HG03378 (cell line): ENCODE measurements around the gene ALKBH2.
A peak's percentile ranks its signal among the peaks of the same experiment; 100 is the strongest.

Source experiments
- ATAC-seq: cut with Tn5 transposase; IDR thresholded peaks from one replicate; pipeline ENCODE4 v1.9.1; 2021; ENCODE audit warnings: mild to moderate bottlenecking, moderate library complexity; ENCODE audit not compliant: unreplicated experiment

The ALKBH2 gene

GRCh38 chr12:109093022-109093918 lies at the start of gene ALKBH2:
TSS of gene ALKBH2 (minus strand) at chr12:109093472. CDS start at chr12:109092786, 686 bp downstream.
- peak; percentile 61 for ATAC-seq

GRCh38 chr12:109140560-109140959 lies 47.3 kb upstream of the ALKBH2 start:
- no peak for ATAC-seq

GRCh38 chr12:109139791-109140190 lies 46.5 kb upstream of the ALKBH2 start:
- ATAC-seq = no peak

- no peak for ATAC-seq
These were observed 46.1 kb upstream of the ALKBH2 start for GRCh38 chr12:109139360-109139759.

GRCh38 chr12:109137055-109137454 lies 43.8 kb upstream of the ALKBH2 start:
- ATAC-seq = no peak

- ATAC-seq = no peak
These were observed 41.1 kb upstream of the ALKBH2 start for GRCh38 chr12:109134186-109134917.

- no peak for ATAC-seq
These were observed 38.1 kb upstream of the ALKBH2 start for GRCh38 chr12:109131154-109132050.

- no peak for ATAC-seq
These were observed 37.3 kb upstream of the ALKBH2 start for GRCh38 chr12:109130297-109131153.

- no peak for ATAC-seq
These were observed 34.4 kb upstream of the ALKBH2 start for GRCh38 chr12:109127533-109128242.

- no peak for ATAC-seq
These were observed 33.5 kb upstream of the ALKBH2 start for GRCh38 chr12:109126784-109127183.

GRCh38 chr12:109125791-109126190 lies 32.5 kb upstream of the ALKBH2 start:
- ATAC-seq = no peak

GRCh38 chr12:109124878-109125648 lies 31.8 kb upstream of the ALKBH2 start:
- ATAC-seq = no peak

GRCh38 chr12:109121346-109121880 lies 28.1 kb upstream of the ALKBH2 start:
- no peak for ATAC-seq

- no peak for ATAC-seq
These were observed 27.3 kb upstream of the ALKBH2 start for GRCh38 chr12:109120557-109120956.

GRCh38 chr12:109120095-109120494 lies 26.8 kb upstream of the ALKBH2 start:
- ATAC-seq = no peak

GRCh38 chr12:109116611-109116949 lies 23.3 kb upstream of the ALKBH2 start:
- ATAC-seq = no peak

GRCh38 chr12:109115758-109116610 lies 22.7 kb upstream of the ALKBH2 start, which contains the start of gene ACACB:
TSS of gene ACACB (plus strand) at chr12:109116587. CDS start at chr12:109139406, 22,819 bp downstream.
- ATAC-seq = no peak

- ATAC-seq = no peak
These were observed 22.1 kb upstream of the ALKBH2 start for GRCh38 chr12:109115404-109115757.
